ENCODE data around the gene KCNA3.
A peak's percentile ranks its signal among the peaks of the same experiment; 100 is the strongest.

KCNA3 gene

GRCh38 chr1:110674337-110675059 is at the start of gene KCNA3:
TSS of gene KCNA3 (minus strand) at chr1:110674940. CDS start at chr1:110674809, 131 bp downstream.
- DNase-seq = peak; percentile 32

GRCh38 chr1:110722807-110723206 is 48.1 kb upstream of the KCNA3 start:
- no peak for DNase-seq

DNA sequence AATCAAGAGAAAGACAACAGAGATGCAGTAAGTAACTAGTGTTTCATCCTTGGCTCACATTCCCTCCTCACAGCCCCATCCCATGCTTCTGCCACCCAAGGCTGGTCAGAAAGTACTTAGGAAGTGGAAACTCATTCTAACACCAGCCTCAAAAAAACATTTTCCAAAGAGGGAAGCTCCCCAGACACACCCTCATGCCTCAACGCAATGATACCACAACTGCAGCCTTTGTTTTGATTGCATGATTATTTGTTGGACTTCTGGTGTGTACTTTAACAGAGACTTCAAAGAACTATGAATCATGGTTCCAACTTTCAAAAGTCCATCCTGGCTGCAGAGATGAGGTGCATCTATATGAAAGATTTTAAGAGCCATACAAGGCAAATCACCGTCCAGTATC is 45.2 kb upstream of the KCNA3 start:
- no peak for DNase-seq

GRCh38 chr1:110718452-110718851 is 43.7 kb upstream of the KCNA3 start:
- no peak for DNase-seq

DNA sequence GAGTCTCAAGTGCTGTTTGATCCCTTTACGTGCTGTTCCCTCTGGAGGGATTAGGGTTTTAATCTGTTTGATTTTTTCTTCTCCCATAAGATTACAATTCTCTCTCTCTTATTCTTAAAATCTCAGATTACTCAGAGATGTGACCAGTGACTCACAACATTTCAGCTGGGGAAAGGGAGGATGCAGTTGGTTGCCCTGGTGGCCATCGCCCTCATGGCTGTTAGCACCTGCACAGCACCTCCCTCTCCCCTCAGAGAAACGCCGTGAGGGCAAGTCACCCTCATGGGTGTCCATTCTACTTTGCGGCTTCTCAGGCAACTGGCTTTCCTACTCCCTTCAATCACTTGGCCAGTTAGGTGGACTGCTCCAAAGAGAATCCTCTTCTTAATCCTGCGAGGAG is 42.4 kb upstream of the KCNA3 start:
- DNase-seq = no peak

DNA sequence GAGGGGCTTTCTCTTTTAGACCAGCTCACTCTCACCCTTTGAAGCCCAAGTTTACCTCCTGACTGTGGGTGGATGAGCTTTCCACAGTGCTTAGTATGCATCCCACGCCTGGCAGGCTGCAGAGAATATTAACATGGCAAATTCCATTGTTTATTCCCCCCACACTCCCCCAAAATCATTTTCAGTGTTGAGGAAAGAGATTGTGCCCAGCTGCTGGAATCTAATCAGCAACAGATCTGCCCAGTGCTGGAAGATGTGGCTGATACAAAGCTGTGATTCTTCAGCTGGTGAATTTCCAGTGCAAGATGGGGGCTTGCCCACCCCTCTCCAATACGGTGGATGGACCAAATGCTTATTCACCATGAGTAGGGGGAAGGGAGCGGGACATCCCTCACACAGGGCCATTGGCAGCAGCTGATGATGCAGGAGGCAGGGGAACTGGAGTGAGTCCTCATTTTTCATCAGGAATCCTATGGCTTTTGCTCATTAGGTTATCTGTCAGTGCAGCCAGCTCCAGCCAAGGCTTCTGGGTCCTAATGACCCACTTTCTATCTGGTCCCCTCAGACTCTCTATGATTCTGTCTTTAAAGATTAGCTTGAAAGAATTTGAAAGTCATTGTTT is 39.7 kb upstream of the KCNA3 start:
- DNase-seq = no peak

- no peak for DNase-seq
Measured at GRCh38 chr1:110713221-110713620, 38.5 kb upstream of the KCNA3 start.

GRCh38 chr1:110710314-110710713 is 35.6 kb upstream of the KCNA3 start:
- no peak for DNase-seq

- DNase-seq = no peak
Measured at GRCh38 chr1:110708974-110709440, 34.3 kb upstream of the KCNA3 start.

GRCh38 chr1:110707232-110707631 is 32.5 kb upstream of the KCNA3 start:
- no peak for DNase-seq

- no peak for DNase-seq
Measured at GRCh38 chr1:110706621-110707020, 31.9 kb upstream of the KCNA3 start.

GRCh38 chr1:110702260-110702659 is 27.5 kb upstream of the KCNA3 start:
- DNase-seq = no peak

DNA sequence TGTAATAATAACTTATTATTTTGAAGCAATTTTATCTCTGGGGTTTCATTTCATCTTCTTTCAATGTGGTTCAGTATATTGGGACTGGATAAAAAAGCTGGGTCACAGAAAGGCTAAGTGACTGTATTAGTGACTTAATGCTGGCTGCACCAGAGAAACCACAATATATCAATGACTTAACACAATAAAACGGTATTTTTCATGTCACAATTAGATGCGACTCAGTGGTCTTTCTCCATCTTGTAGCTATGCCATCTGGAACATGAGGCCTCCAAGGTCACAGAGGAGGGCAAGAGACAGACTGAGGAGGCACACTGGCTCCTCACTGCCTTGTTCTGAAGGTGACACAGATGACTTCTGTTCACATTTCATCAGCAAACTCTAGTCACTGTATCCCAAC is 26.0 kb upstream of the KCNA3 start:
- DNase-seq = no peak

DNA sequence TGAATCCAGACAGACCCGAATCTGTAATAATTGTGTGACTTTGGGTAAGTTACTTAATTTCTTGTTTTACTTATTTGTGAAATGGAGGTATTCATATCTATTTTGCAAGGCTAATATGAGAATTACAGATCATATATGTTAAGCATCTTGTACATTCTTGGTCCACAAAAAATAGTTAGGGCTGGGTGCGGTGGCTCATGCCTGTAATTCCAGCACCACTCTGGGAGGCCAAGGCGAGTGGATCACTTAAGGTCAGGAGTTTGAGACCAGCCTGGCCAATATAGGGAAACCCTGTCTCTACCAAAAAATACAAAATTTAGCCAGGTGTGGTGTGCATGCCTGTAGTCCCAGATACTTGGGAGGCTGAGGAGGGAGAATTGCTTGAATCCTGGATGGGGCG is 22.9 kb upstream of the KCNA3 start:
- DNase-seq = no peak

DNA sequence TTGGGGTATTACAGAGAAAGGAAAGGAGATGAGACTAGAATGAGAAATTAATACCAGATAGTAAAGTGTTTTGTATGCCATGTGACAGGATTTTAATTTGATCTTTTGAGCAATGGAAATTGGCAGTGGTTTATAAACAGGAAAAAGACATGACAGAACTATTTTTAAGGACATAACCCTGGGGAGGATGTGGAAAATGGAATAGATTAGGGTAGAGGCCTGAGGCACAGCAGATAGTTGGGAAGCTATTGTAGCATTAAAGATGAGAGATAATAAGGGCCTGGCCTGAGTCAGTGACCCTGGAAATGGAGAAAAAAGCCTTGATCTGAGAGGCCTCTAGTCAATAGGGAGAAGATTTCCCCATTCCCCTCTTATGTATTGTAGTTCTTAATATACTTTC is 22.1 kb upstream of the KCNA3 start:
- no peak for DNase-seq

GRCh38 chr1:110690709-110691365 is 16.1 kb upstream of the KCNA3 start:
- DNase-seq = no peak

DNA sequence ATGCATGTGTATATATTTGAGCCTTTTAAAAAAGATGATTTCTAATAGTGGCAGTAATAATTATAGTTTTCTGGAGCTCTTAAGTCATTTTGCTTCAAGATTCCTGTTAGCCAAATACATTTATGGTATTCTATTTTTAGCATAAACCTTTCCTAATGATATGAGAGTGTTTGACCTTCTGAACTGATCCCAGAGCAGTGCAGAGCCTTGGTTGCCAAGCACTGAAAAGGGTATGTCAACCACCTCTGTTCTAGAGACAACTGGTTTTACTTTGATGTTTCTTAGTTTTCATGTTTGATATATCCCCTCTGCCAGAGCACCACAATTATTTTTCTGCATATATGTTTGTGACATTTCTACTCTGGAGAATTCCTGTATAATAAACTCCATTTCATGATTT is 15.1 kb upstream of the KCNA3 start:
- DNase-seq = no peak

- DNase-seq = no peak
Measured at GRCh38 chr1:110688514-110688913, 13.8 kb upstream of the KCNA3 start.

DNA sequence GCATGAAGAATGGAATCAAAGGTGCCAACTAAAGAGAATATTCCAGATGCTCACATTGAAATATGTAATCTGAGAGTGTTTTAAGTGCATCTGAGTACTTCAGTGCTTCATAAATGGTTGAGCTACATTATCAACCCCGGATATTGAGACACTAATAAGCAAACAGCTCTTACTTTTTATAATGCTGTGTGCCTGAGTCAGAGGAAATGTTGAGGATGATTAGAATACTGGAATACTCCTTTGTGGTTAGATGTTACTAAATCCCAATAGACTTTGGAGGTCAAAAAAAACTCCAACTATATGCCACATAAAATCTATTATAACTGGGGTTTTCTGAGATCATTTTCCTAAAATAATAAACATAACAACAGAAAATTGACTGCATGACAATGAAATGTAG is 12.5 kb upstream of the KCNA3 start:
- no peak for DNase-seq

DNA sequence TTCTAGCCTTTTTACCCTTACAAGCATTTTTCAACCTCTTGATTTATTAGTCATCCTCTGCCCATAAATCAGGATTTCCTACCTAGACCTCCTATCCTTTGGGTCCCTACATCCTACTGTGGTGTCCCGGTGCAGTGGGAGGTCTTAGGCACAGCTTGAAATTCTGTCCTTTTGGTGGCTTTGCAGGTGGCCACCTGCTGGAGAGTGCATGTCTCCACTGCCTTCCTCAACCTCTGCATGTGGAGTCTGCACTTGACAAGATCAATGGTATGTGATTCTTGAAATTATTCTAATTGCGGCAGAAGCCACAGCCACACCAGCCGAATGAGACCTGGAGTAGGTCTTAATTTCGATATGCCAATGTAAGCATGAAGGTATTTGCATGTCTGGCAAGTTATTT is 11.4 kb upstream of the KCNA3 start:
- no peak for DNase-seq

DNA sequence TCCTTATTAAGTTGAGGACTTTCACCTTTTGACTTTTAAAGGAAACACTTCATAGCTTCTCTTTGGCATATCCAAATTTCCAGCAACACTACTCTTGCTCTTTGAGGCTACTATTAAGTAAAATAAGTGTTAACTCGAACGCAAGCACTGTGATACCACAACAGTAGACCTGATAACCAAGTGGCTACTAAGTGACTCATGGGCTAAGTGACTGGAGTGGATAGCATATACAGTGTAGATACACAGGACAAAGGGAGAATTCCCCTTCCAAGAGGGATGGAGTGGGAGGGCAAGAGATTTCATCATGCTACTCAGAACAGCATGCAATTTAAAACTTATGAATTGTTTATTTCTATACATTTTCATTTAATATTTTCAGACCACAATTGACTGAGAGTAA is 9.8 kb upstream of the KCNA3 start:
- no peak for DNase-seq

DNA sequence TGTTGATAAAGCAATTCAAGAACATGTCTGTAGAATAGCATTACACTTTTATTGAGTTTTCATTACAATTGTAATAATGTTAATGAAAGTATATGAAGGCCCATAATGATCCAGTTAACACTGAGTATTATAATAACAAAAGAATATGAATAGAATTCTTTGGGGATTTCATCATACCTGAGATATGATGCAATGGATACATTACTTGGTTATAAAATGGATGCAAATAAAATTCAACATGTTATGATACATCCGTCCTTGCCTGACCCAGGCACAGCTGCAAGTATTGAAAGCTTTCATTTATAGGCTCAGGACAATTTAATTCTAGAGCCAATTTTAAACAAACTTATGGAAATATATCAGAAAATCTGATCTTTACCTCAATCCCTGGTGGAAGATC is 8.2 kb upstream of the KCNA3 start:
- DNase-seq = no peak

- DNase-seq = no peak
Measured at GRCh38 chr1:110680036-110680735, 5.4 kb upstream of the KCNA3 start.

- DNase-seq = no peak
Measured at GRCh38 chr1:110677526-110677925, 2.8 kb upstream of the KCNA3 start.
